ENCODE data around the gene TRIM17.

Gene TRIM17

GRCh38 chr1:228415221-228415620, 1.4 kb downstream of the TRIM17 start:
- no peak for DNase-seq

- DNase-seq, result no peak
Measured at GRCh38 chr1:228414511-228415211, 2.0 kb downstream of the TRIM17 start.

- no peak for DNase-seq
Measured at GRCh38 chr1:228413241-228414010, 3.2 kb downstream of the TRIM17 start.

GRCh38 chr1:228411548-228412430, 4.9 kb downstream of the TRIM17 start:
- no peak for DNase-seq

GRCh38 chr1:228411121-228411520, 5.5 kb downstream of the TRIM17 start:
- DNase-seq, result no peak

- DNase-seq, result no peak
Measured at GRCh38 chr1:228410671-228411070, 6.0 kb downstream of the TRIM17 start.

GRCh38 chr1:228410015-228410414, 6.6 kb downstream of the TRIM17 start:
- peak; percentile 23 for DNase-seq

- no peak for DNase-seq
Measured at GRCh38 chr1:228408869-228409805, 7.5 kb downstream of the TRIM17 start.

GRCh38 chr1:228408041-228408868, 8.4 kb downstream of the TRIM17 start:
- DNase-seq, result no peak

- DNase-seq, result no peak
Measured at GRCh38 chr1:228407106-228408040, 9.3 kb downstream of the TRIM17 start.

- DNase-seq, result no peak
Measured at GRCh38 chr1:228405979-228406228, 10.8 kb downstream of the TRIM17 start.

GRCh38 chr1:228405200-228405978, 11.3 kb downstream of the TRIM17 start:
- no peak for DNase-seq

GRCh38 chr1:228404107-228404720, 12.4 kb downstream of the TRIM17 start:
- DNase-seq, result no peak

GRCh38 chr1:228403231-228403631, 13.4 kb downstream of the TRIM17 start:
- no peak for DNase-seq

GRCh38 chr1:228402641-228403025, 14.0 kb downstream of the TRIM17 start:
- DNase-seq, result no peak

- no peak for DNase-seq
Measured at GRCh38 chr1:228401782-228402640, 14.7 kb downstream of the TRIM17 start.

GRCh38 chr1:228400692-228401454, 15.8 kb downstream of the TRIM17 start:
- no peak for DNase-seq

Data from OCI-M1 (cell line).